Naive B cell (primary cell): Measurements from ENCODE around the gene CBFA2T2. TPM values are rescaled to one million over a fixed set of nuclear protein-coding genes. Genes with fewer than 3 reads are reported as not detected.
A peak's percentile ranks its signal among the peaks of the same experiment; 100 is the strongest.
"Not testable (repeated sequence)": the region's sequence is repeated elsewhere in the genome, so short reads cannot be mapped to it uniquely, and the experiment has no call there.

Experiments
- ATAC-seq, 2 donors: fragments of 150-1000 bp; cut with Tn5 transposase; 2 replicates each; pipeline ENCODE4 v1.10.0; 2021; ENCODE audit warnings: low read depth in 2 of 2, mild to moderate bottlenecking in 2 of 2, moderate library complexity in 2 of 2
- DNase-seq: peaks from one replicate; pipeline ENCODE4 v3.0.0; 2022
- H3K27ac Mint-ChIP-seq, 6 donors: one replicate each; pipeline ENCODE4 v1.8.0; 2020 to 2022; ENCODE audit warnings: mild to moderate bottlenecking in 6 of 6, mixed read lengths in 6 of 6, moderate library complexity in 5 of 6, inconsistent platforms in 2 of 6
- H3K27me3 Mint-ChIP-seq, 3 donors: one replicate each; pipeline ENCODE4 v1.8.0; 2021 to 2022; ENCODE audit warnings: mixed read lengths in 3 of 3, mild to moderate bottlenecking in 1 of 3
- H3K36me3 Mint-ChIP-seq, 2 donors: one replicate each; pipeline ENCODE4 v1.8.0; 2020 to 2022; ENCODE audit warnings: mixed read lengths in 2 of 2, inconsistent platforms in 1 of 2, mild to moderate bottlenecking in 1 of 2
- H3K4me1 Mint-ChIP-seq, 3 donors: one replicate each; pipeline ENCODE4 v1.8.0; 2020 to 2022; ENCODE audit warnings: mixed read lengths in 3 of 3, inconsistent platforms in 1 of 3, mild to moderate bottlenecking in 1 of 3, moderate library complexity in 1 of 3
- H3K4me3 Mint-ChIP-seq, 8 donors: one replicate each; pipeline ENCODE4 v1.8.0; 2020 to 2022; ENCODE audit warnings: mild to moderate bottlenecking in 8 of 8, mixed read lengths in 8 of 8, moderate library complexity in 8 of 8, inconsistent platforms in 2 of 8
- H3K9me3 Mint-ChIP-seq, 7 donors: one replicate each; pipeline ENCODE4 v1.8.0; 2020 to 2022; ENCODE audit warnings: mixed read lengths in 7 of 7, mild to moderate bottlenecking in 5 of 7, inconsistent platforms in 2 of 7, moderate library complexity in 1 of 7
- polyA plus RNA-seq, 6 donors: library from polyadenylated mRNA; unstranded; fragments of 300-500 nt; fragmentation: Illumina TruSeq; gene quantifications; one replicate each; pipeline ENCODE4 v1.2.3, GENCODE V29; 2021; ENCODE audit warnings: low read depth in 6 of 6

The CBFA2T2 gene
- polyA plus RNA-seq, 6 donors from 2014 or later, result 6.1 to 25.9 (median 15.4) TPM

GRCh38 chr20:33459599-33459998 is 30.3 kb upstream of the CBFA2T2 start:
- ATAC-seq (no peak), DNase-seq (no peak)
- Mint-ChIP-seq H3K27ac (no peak overlapping the region), H3K4me3 (no peak overlapping the region), H3K36me3 (no peaks in the 10 kb centered on the region), H3K9me3 (no peaks in the 10 kb centered on the region), H3K4me1 (peaks cover 3 to 15% (median 7%) of the 10 kb centered on the region in 3 donors), H3K27me3 (no peaks in the 10 kb centered on the region)

- no peaks in the 10 kb centered on the region for H3K9me3 Mint-ChIP-seq
- H3K36me3 Mint-ChIP-seq, result no peaks in the 10 kb centered on the region
- no peaks in the 10 kb centered on the region for H3K27me3 Mint-ChIP-seq
- DNase-seq (no peak), ATAC-seq (no peak)
- peaks cover 14 to 26% (median 17%) of the 10 kb centered on the region in 3 donors for H3K4me1 Mint-ChIP-seq
- peak overlapping the region in 3 of 6 donors; percentile 14 to 80 (median 62) for H3K27ac Mint-ChIP-seq
- no peak overlapping the region for H3K4me3 Mint-ChIP-seq
These were observed 29.2 kb upstream of the CBFA2T2 start for GRCh38 chr20:33460711-33461110.

- Mint-ChIP-seq H3K27me3 (no peaks in the 10 kb centered on the region), H3K4me1 (peaks cover 17 to 36% (median 26%) of the 10 kb centered on the region in 3 donors), H3K4me3 (peak overlapping the region in 1 of 8 donors; percentile 7), H3K9me3 (no peaks in the 10 kb centered on the region), H3K36me3 (no peaks in the 10 kb centered on the region), H3K27ac (peak overlapping the region in 3 of 6 donors; percentile 54 to 94 (median 84))
- ATAC-seq, result no peak
- no peak for DNase-seq
These were observed 26.4 kb upstream of the CBFA2T2 start for GRCh38 chr20:33463332-33464101.

- H3K4me3 Mint-ChIP-seq, result peak overlapping the region in 4 of 8 donors; percentile 34 to 83 (median 54)
- not testable (repeated sequence) for H3K9me3 Mint-ChIP-seq, DNase-seq, H3K36me3 Mint-ChIP-seq, H3K27me3 Mint-ChIP-seq, ATAC-seq
- peaks cover 17 to 36% (median 26%) of the 10 kb centered on the region in 3 donors for H3K4me1 Mint-ChIP-seq
- H3K27ac Mint-ChIP-seq, result peak overlapping the region in 3 of 6 donors; percentile 37 to 81 (median 38)
These were observed 25.1 kb upstream of the CBFA2T2 start for GRCh38 chr20:33464759-33465158.

GRCh38 chr20:33465481-33466302 is 24.2 kb upstream of the CBFA2T2 start:
- peak overlapping the region in 5 of 6 donors; percentile 4 to 92 (median 80) for H3K27ac Mint-ChIP-seq

GRCh38 chr20:33466303-33466646 is 23.6 kb upstream of the CBFA2T2 start:
- Mint-ChIP-seq H3K27ac (peak overlapping the region in 5 of 6 donors; percentile 4 to 92 (median 80)), H3K4me3 (peak overlapping the region in 5 of 8 donors; percentile 19 to 84 (median 53)), H3K36me3 (no peaks in the 10 kb centered on the region), H3K4me1 (peaks cover 17 to 30% (median 26%) of the 10 kb centered on the region in 3 donors), H3K27me3 (no peaks in the 10 kb centered on the region), H3K9me3 (no peaks in the 10 kb centered on the region)
- DNase-seq (peak; percentile 31), ATAC-seq (peak; percentile 74 to 78)

More at GRCh38 chr20:33465481-33466302, 24.2 kb upstream of the CBFA2T2 start:
- no peaks in the 10 kb centered on the region for H3K9me3 Mint-ChIP-seq
- H3K36me3 Mint-ChIP-seq, result no peaks in the 10 kb centered on the region
- peak overlapping the region in 7 of 8 donors; percentile 19 to 84 (median 61) for H3K4me3 Mint-ChIP-seq
- no peaks in the 10 kb centered on the region for H3K27me3 Mint-ChIP-seq
- peak; percentile 77 to 80 for ATAC-seq
- DNase-seq, result peak; percentile 19
- H3K4me1 Mint-ChIP-seq, result peaks cover 17 to 35% (median 26%) of the 10 kb centered on the region in 3 donors

- Mint-ChIP-seq H3K27ac (peak overlapping the region in 1 of 6 donors; percentile 47), H3K4me3 (no peak overlapping the region), H3K36me3 (no peaks in the 10 kb centered on the region), H3K27me3 (no peaks in the 10 kb centered on the region), H3K9me3 (no peaks in the 10 kb centered on the region), H3K4me1 (peaks cover 7 to 19% (median 16%) of the 10 kb centered on the region in 3 donors)
- DNase-seq (no peak), ATAC-seq (no peak)
These were observed 19.4 kb upstream of the CBFA2T2 start for GRCh38 chr20:33470457-33470856.

- Mint-ChIP-seq H3K27ac (peak overlapping the region in 2 of 6 donors; percentile 27 to 47), H3K9me3 (no peaks in the 10 kb centered on the region), H3K4me1 (peaks cover 7 to 19% (median 16%) of the 10 kb centered on the region in 3 donors), H3K36me3 (no peaks in the 10 kb centered on the region), H3K27me3 (no peaks in the 10 kb centered on the region), H3K4me3 (no peak overlapping the region)
- ATAC-seq (no peak), DNase-seq (no peak)
These were observed 19.0 kb upstream of the CBFA2T2 start for GRCh38 chr20:33470866-33471265.

- Mint-ChIP-seq H3K4me1 (peaks cover 11 to 16% (median 14%) of the 10 kb centered on the region in 3 donors), H3K27me3 (no peaks in the 10 kb centered on the region), H3K9me3 (no peaks in the 10 kb centered on the region), H3K36me3 (no peaks in the 10 kb centered on the region), H3K27ac (peak overlapping the region in 1 of 6 donors; percentile 47), H3K4me3 (no peak overlapping the region)
- ATAC-seq (no peak), DNase-seq (no peak)
These were observed 16.9 kb upstream of the CBFA2T2 start for GRCh38 chr20:33472868-33473435.

- H3K9me3 Mint-ChIP-seq, result no peaks in the 10 kb centered on the region
- DNase-seq (no peak), ATAC-seq (no peak)
- H3K27ac Mint-ChIP-seq, result no peak overlapping the region
- no peaks in the 10 kb centered on the region for H3K36me3 Mint-ChIP-seq
- H3K27me3 Mint-ChIP-seq, result no peaks in the 10 kb centered on the region
- no peak overlapping the region for H3K4me3 Mint-ChIP-seq
- peaks cover 14 to 19% (median 14%) of the 10 kb centered on the region in 3 donors for H3K4me1 Mint-ChIP-seq
These were observed 15.6 kb upstream of the CBFA2T2 start for GRCh38 chr20:33474097-33474873.

GRCh38 chr20:33474963-33475362 is 14.9 kb upstream of the CBFA2T2 start:
- Mint-ChIP-seq H3K9me3 (no peaks in the 10 kb centered on the region), H3K27ac (no peak overlapping the region), H3K4me1 (peaks cover 14 to 19% (median 17%) of the 10 kb centered on the region in 3 donors), H3K27me3 (no peaks in the 10 kb centered on the region), H3K36me3 (no peaks in the 10 kb centered on the region), H3K4me3 (peak overlapping the region in 1 of 8 donors; percentile 68)
- DNase-seq (no peak), ATAC-seq (no peak)

- peak overlapping the region in 5 of 8 donors; percentile 28 to 60 (median 50) for H3K4me3 Mint-ChIP-seq
- DNase-seq, result no peak
- H3K27ac Mint-ChIP-seq, result peak overlapping the region in 3 of 6 donors; percentile 49 to 88 (median 52)
These were observed 14.3 kb upstream of the CBFA2T2 start for GRCh38 chr20:33475381-33476152.

More at GRCh38 chr20:33475381-33476152, 14.3 kb upstream of the CBFA2T2 start:
- Mint-ChIP-seq H3K27me3 (no peaks in the 10 kb centered on the region), H3K4me1 (peaks cover 14 to 19% (median 17%) of the 10 kb centered on the region in 3 donors), H3K36me3 (no peaks in the 10 kb centered on the region), H3K9me3 (no peaks in the 10 kb centered on the region)
- no peak for ATAC-seq
